ENCODE measurements around the gene UPK3BL2.
"Not testable (repeated sequence)": the region's sequence is repeated elsewhere in the genome, so short reads cannot be mapped to it uniquely, and the experiment has no call there.

DNA sequence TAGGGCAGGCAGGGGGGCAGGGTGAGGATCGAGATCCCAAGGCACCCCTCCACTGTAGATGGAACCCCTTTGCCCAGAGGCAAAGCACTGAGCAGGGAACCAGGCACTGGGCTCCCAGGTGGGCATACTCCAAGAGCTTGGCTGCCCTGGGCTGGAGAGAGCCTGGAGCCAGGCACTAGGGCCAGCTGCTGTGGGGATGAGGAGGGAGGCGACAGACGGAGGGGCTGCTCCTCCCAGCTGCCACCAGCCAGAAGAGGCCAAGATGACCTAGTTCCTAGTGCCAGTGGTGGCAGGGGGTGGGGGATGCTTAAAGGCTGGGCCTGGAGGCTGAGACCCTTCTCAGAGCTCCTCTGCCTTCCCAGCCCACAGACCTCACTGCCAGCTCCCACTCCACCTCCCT, 27.6 kb downstream of the UPK3BL2 start:
- TF ChIP-seq POLR2A (IDR thresholded peaks at IDR 0.05; ENCODE audit: low read depth, low read length); POLR2AphosphoS5 (IDR thresholded peaks at IDR 0.05; ENCODE audit: low read depth, low read length); TAF1 (IDR thresholded peaks at IDR 0.05; ENCODE audit: low read depth, low read length); SPI1 (IDR thresholded peaks at IDR 0.05; ENCODE audit: low read depth, low read length); POU2F2 (IDR thresholded peaks at IDR 0.05; ENCODE audit: low read depth, low read length); PAX5 (IDR thresholded peaks at IDR 0.05; ENCODE audit: insufficient read depth, low read length, severe bottlenecking): not testable (repeated sequence)

All from GM12891 (cell line).